DOHH2 (cell line): ENCODE measurements around the gene NAPB.
"Not testable (repeated sequence)": the region's sequence is repeated elsewhere in the genome, so short reads cannot be mapped to it uniquely, and the experiment has no call there.

Experiments used
- CTCF ChIP-seq: fragments of 200-600 bp; sonication (generic); IDR thresholded peaks from one replicate; pipeline ENCODE4 v1.5.1; 2014; ENCODE audit warnings: antibody characterized with exemption, mild to moderate bottlenecking, low read depth, low read length; ENCODE audit not compliant: poor library complexity, severe bottlenecking
- EZH2phosphoT487 ChIP-seq: fragments of 200-600 bp; sonication (generic); IDR thresholded peaks from 2 replicates; pipeline ENCODE4 v1.6.1; 2017; ENCODE audit warnings: borderline replicate concordance, mild to moderate bottlenecking, antibody characterized with exemption, low read length, moderate library complexity, mixed read lengths

- not testable (repeated sequence) for TF ChIP-seq CTCF, EZH2phosphoT487
Observed at GRCh38 chr20:23348510-23348909, 72.8 kb downstream of the NAPB start.
